ENCODE measurements around the gene DYNC1H1.
"Not testable (repeated sequence)": the region's sequence is repeated elsewhere in the genome, so short reads cannot be mapped to it uniquely, and the experiment has no call there.

DYNC1H1 gene

GRCh38 chr14:101963052-101963451, 1.3 kb upstream of the DYNC1H1 start:
- DNase-seq (ENCODE audit: low read depth in 2 of 3, low spot score in 1 of 3) = no peak

- DNase-seq (ENCODE audit: low read depth in 2 of 3, low spot score in 1 of 3) = no peak
Observed at GRCh38 chr14:101963656-101964296, 597 bp upstream of the DYNC1H1 start.

- peak; percentile 30 to 48 (median 43) for DNase-seq (ENCODE audit: low read depth in 2 of 3, low spot score in 1 of 3)
Observed at GRCh38 chr14:101965181-101965544, 790 bp downstream of the DYNC1H1 start.

- no peak for DNase-seq (ENCODE audit: low read depth in 2 of 3, low spot score in 1 of 3)
Observed at GRCh38 chr14:101965770-101966722, 1.7 kb downstream of the DYNC1H1 start.

GRCh38 chr14:101966742-101967141, 2.4 kb downstream of the DYNC1H1 start:
- DNase-seq (ENCODE audit: low read depth in 2 of 3, low spot score in 1 of 3) = no peak

- no peak for DNase-seq (ENCODE audit: low read depth in 2 of 3, low spot score in 1 of 3)
Observed at GRCh38 chr14:101968186-101968585, 3.8 kb downstream of the DYNC1H1 start.

- no peak for DNase-seq (ENCODE audit: low read depth in 2 of 3, low spot score in 1 of 3)
Observed at GRCh38 chr14:101969481-101969880, 5.1 kb downstream of the DYNC1H1 start.

GRCh38 chr14:101970830-101971400, 6.5 kb downstream of the DYNC1H1 start:
- no peak for DNase-seq (ENCODE audit: low read depth in 2 of 3, low spot score in 1 of 3)

GRCh38 chr14:101971458-101971857, 7.1 kb downstream of the DYNC1H1 start:
- not testable (repeated sequence) for DNase-seq (ENCODE audit: low read depth in 2 of 3, low spot score in 1 of 3)

- DNase-seq (ENCODE audit: low read depth in 2 of 3, low spot score in 1 of 3) = no peak
Observed at GRCh38 chr14:101972126-101972866, 7.9 kb downstream of the DYNC1H1 start.

- no peak for DNase-seq (ENCODE audit: low read depth in 2 of 3, low spot score in 1 of 3)
Observed at GRCh38 chr14:101973356-101973755, 9.0 kb downstream of the DYNC1H1 start.

GRCh38 chr14:101975231-101975630, 10.9 kb downstream of the DYNC1H1 start:
- no peak for DNase-seq (ENCODE audit: low read depth in 2 of 3, low spot score in 1 of 3)

- no peak for DNase-seq (ENCODE audit: low read depth in 2 of 3, low spot score in 1 of 3)
Observed at GRCh38 chr14:101977311-101978071, 13.1 kb downstream of the DYNC1H1 start.

- no peak for DNase-seq (ENCODE audit: low read depth in 2 of 3, low spot score in 1 of 3)
Observed at GRCh38 chr14:101979666-101980065, 15.3 kb downstream of the DYNC1H1 start.

- DNase-seq (ENCODE audit: low read depth in 2 of 3, low spot score in 1 of 3) = no peak
Observed at GRCh38 chr14:101980251-101980650, 15.9 kb downstream of the DYNC1H1 start.

GRCh38 chr14:101980700-101981099, 16.3 kb downstream of the DYNC1H1 start:
- no peak for DNase-seq (ENCODE audit: low read depth in 2 of 3, low spot score in 1 of 3)

- DNase-seq (ENCODE audit: low read depth in 2 of 3, low spot score in 1 of 3) = no peak
Observed at GRCh38 chr14:101982621-101983020, 18.2 kb downstream of the DYNC1H1 start.

GRCh38 chr14:101984831-101985230, 20.5 kb downstream of the DYNC1H1 start:
- not testable (repeated sequence) for DNase-seq (ENCODE audit: low read depth in 2 of 3, low spot score in 1 of 3)

- no peak for DNase-seq (ENCODE audit: low read depth in 2 of 3, low spot score in 1 of 3)
Observed at GRCh38 chr14:101985957-101986356, 21.6 kb downstream of the DYNC1H1 start.

- no peak for DNase-seq (ENCODE audit: low read depth in 2 of 3, low spot score in 1 of 3)
Observed at GRCh38 chr14:101986953-101987352, 22.6 kb downstream of the DYNC1H1 start.

GRCh38 chr14:101988377-101988776, 24.0 kb downstream of the DYNC1H1 start:
- DNase-seq (ENCODE audit: low read depth in 2 of 3, low spot score in 1 of 3) = no peak
